Stimulated activated CD4-positive, alpha-beta T cell treated with anti-CD3 and anti-CD28 coated beads, Interleukin-2, amount 100 ng/mL, for 48 hours (primary cell): ENCODE results near the gene PLEKHA7.
"Not testable (repeated sequence)": the region's sequence is repeated elsewhere in the genome, so short reads cannot be mapped to it uniquely, and the experiment has no call there.

Experiments
- DNase-seq, 2 donors: peaks; one replicate each; pipeline ENCODE4 v3.0.0-alpha.2; 2020

The PLEKHA7 gene

DNA sequence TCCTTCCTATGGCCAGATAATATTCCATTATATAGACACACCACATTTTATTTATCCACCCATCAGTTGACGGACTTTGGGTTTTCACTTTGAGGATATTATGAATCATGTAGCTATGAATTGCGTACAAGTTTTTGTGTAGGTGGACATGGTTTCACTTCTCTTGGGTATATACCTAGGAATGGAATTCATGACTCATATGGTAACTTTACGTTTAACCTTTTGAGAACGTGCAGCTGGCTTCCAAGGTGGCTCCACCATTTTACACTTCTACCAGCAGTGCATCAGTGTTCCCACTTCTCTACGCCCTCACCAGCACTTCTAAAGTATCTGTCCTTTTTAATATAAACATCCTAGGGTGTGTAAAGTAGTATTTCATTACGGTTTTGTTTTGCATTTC is 112.0 kb downstream of the PLEKHA7 start:
- DNase-seq: peak; percentile 28 to 34

DNA sequence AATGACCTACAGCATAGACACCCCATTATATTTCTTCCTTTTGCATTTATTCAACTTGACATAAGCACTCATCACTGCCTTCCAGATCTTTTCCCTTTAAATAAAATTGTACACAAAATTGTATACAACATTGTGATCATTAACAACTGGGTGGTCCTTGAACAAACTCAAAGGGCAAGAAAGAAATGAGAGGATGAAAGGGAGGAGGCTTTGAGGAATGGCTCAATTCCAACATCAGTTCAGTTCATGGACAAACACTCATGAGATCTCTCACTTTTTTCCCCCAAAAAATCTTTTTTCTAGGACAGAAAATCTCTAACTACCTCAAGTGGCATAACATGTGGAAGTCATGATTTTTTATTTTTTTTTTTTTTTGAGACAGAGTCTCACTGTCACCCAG is 113.7 kb downstream of the PLEKHA7 start:
- no peak for DNase-seq

DNA sequence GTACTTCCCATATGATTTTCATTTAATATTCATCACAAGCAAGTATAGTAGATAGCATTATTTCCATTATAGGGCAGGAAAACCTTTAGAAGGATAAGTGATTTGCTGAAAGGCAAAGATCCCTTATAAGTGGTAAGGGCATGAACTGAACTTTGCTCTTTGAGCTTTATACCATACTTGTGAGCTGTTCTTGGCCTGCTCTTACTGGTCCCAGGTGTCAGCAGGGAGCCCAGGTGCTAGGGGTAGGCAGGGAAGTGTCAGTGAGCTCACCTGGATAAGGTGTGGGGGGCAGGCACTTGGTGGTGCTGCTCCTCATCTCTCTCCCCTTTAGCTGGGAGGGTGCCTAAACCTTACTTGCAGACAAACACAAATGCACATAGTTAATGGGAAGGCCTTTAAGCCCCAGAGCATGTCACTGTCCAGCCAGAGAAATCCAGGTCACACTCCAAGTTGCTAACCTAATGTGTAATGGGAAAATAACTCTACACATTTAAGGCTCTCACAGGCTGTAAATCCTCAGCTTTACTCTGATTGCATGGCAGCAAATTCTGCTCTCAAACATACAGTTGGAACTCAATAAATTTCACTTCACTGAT is 114.4 kb downstream of the PLEKHA7 start:
- no peak for DNase-seq

DNA sequence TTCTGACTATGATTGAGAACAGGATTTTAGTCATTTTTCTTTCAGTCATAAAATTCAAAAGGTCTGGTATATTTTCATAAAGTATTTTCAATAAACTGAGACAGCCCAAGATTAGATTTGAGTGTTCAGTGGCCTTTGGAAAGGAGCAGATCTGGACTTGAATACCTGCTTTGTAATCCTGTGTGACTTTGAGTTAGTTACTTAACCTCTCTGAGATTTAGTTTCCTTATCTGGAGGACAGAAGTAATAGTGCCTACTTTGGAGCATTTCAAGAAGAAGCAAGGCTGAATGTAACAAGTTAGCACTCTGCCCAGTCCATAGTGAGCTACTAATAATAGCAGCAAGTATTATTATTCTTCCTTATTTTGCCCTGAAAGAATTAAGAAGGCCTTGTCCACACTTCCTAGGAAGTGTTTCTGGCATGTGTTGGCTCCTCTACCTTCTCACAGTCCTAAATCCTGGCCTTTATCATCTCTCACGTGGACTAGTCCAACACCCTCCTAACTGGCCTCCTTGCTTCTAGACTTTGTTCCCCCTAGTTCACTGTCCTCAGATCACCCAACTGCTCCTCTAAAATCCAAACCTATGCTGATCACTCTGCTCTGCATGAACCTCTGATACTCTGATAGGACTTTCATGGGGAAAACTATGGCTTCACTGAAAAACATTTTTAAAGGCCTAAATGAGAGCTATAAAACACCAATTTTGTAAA is 115.8 kb downstream of the PLEKHA7 start:
- no peak for DNase-seq

DNA sequence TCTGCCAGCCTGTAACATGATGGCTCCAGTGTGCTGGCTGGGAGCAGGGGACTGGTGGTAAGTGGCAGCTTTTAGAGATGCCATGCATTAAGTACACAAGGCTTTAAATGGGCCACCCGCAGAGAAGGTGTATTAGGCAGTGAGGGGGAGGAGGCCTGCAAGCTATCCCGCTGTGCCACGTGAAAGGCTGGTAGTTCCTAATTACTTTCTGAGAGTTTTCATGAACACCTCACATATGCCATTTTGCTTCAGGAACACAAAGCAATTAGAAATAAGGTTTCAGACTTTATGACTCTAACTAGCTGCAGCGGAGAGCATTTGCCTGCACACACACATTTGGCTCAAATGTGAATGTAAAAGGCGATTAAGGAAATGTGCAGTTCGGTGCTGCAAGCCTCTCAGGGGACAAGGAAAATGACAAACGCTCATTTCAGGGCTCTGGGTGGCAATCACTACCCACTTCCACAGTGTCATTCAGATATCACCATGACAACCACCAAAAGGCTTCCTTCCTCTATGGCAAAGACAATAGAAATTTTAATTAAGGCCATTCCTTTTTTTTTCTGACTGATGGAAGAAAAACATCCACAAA is 116.6 kb downstream of the PLEKHA7 start:
- no peak for DNase-seq

DNA sequence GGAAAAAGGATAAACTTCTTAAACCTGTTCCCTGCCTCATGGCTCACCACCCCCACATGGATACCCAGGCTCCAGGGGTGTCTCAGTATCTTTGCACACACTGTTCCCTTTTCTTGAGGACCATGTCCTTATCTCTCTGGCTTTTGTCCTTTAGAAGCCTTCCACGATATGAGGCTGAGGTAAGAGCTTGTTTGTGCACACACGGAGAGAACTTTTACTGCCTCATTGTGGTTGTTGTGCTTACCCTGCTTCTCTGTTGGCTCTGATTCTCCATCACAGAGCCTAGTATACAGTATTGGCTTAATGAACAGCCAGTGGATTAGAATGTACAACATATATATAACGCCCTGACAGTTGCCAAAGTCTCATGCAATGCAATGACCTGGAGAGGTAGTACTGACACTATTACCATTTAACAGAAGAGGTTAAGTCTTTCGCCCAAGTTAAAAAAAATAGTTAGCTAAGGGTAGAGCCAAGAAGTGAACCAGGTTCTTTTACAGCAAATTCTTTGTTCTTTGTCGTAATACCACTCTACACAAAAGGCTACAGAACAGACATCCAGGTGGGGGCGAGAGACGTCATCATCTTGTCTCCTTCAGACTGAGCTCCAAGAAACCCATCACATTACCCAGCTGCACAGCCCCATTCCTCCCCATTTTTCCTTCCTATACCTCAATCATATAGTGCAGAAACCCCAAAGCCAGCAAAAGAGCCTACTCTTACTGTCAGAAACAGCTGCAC is 117.3 kb downstream of the PLEKHA7 start:
- DNase-seq: no peak

DNA sequence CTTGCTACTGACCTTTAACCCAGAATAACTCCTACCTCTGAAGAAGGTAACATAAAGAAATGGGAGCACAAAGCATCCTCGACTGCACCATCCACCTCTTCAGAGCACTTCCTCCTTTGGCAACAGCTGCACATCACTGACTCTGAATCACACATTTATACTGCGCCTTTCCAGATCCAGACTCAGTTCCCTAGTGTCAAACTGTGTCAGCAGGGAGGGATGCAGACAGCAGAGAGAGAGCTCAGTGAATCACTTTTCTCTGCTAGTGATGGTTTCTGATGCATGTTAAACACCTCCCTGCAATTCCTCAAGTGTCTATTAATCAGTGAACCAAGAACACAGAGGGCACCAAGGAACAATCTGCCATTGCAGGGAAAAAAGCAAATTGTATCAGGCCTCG is 118.9 kb downstream of the PLEKHA7 start:
- no peak for DNase-seq

DNA sequence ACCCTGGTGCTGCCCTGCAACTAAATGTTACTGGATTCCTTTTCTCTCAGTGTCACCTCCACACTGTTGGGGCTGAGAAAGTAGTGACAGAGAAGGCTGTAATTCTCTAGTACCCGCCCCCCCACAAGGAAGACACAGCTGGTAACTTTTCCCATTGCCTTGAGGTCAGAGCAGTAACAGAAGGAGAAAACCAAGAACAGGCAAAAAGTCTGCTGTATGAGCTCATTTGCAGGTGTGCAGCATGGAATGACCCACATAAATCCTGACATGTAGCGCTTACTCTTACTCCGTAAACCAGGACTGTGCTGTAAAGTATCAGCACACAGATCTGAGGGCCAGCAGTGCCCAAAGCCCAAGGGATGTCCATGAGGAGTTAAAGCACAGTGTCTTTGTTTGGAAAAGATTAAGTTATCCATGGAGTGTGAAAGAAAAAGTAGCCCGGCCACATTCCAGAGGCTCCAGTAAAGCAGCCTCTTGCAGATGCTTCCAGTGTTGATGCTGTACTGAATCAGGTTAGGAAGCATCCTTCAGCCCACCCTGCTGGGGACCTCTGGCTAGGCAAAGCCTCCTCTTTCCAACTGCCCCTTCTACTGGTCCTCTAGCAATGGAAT is 120.7 kb downstream of the PLEKHA7 start:
- DNase-seq: no peak

DNA sequence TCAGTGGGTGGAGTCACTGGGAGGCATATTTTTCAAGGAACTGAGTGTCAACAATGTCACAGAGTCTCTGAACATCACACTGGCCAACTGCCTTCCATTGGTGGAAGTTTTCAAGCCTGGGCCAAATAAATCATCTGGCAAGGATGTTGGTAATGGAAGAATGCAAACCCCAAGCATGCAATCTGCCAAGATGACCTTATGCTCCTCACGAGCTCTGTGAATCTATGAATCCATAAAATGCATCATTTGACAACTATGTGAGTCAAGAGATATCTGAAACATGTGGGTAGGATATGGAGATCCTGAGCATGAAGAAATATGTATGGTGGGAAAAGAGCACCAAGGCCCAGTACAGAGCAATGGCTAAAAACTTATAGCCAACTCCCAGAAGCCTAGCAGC is 122.2 kb downstream of the PLEKHA7 start:
- no peak for DNase-seq

DNA sequence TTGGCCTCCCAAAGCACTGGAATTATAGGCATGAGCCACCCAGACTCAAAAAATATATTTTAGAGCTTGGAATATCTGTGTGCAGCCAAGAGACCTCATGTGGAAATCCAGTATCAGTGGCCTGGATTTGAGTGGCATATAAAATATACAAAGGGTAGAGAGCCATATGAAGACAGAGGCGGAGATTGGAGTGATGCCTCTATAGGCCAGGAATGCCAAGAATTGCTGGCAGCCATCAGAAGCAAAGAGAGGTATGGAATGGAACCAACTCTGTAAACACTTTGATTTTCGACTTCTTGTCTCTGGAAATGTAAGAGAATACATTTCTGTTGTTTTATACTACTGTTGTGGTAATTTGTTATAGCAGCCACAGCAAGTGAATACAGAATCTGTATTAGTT is 123.0 kb downstream of the PLEKHA7 start:
- DNase-seq: no peak

DNA sequence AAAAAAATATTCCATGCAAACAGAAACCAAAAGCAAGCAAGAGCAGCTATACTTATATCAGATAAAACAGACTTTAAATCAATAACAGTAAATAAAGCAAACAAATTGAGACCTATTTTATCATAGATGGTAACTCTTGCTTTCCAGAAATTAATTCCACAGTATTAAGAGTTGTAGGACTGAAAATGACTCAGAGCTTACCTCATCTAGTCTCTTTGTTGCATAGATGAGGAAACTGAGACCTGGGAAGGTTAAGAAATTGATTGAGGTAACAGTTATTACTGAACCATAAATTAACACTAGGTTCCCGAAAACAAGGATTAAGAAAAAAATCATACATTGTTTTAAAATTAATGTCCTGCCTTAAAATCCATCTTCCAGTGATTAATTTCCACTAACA is 123.8 kb downstream of the PLEKHA7 start:
- DNase-seq: no peak

DNA sequence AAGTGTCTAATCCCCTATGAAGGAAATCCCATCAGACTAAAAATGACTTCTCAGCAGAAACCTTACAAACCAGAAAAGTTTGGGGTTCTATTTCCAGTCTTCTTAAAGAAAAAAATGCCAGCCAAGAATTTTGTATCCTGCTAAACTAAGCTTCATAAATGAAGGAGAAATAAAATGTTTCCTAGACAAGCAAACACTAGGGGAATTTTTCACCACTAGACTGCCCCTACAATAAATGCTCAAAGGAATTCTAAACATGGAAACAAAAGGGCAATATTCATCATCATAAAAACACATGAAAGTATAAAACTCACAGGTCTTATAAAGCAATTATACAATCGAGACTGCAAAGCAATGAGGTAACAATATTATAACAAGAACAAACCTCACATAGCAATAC is 124.3 kb downstream of the PLEKHA7 start:
- DNase-seq: no peak

DNA sequence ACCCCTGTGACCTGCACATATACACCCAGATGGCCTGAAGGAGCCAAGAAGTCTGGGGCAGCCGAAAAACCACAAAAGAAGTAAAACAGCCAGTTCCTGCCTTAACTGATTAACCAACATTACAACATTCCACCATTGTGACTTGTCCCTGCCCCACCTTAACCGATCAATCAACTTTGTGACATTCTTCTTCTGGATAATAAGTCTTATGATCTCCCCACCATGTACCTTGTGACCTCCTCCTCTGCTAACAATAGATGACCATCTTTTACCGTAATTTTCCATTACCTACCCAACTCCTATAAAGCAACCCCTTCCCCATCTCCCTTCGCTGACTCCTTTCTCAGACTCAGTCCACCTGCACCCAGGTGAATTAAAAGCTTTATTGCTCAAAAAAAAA is 125.2 kb downstream of the PLEKHA7 start:
- not testable (repeated sequence) for DNase-seq

DNA sequence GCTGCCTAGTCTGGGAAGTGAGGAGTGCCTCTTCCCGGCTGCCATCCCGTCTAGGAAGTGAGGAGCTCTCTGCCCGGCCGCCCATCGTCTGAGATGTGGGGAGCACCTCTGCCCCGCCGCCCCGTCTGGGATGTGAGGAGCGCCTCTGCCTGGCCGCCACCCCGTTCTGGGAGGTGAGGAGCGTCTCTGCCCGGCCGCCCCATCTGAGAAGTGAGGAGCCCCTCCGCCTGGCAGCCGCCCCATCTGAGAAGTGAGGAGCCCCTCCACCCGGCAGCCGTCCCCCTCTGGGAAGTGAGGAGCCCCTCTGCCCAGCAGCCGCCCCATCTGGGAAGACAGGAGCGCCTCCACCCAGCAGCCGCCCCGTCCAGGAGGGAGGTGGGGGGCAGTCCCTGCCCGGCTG is 126.3 kb downstream of the PLEKHA7 start:
- not testable (repeated sequence) for DNase-seq

DNA sequence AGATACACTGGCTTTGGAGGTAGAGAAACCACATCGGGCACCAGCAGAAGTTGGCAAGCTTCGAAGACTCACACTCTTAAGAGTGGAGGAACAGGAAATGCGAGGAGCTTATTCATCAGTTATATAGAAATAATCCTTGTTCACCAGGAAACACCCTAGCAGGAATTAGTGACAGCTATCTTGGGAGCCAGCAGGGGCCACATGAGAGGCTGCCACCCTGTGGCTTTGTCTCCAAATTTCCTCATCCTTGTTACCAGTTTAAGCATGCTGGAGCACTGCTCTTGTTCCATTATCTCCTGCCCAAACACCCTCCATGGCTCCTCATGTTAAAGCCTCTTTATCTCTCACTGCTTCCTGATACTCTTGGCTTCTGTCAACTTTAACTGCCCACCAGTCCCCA is 131.0 kb downstream of the PLEKHA7 start:
- DNase-seq: no peak

DNA sequence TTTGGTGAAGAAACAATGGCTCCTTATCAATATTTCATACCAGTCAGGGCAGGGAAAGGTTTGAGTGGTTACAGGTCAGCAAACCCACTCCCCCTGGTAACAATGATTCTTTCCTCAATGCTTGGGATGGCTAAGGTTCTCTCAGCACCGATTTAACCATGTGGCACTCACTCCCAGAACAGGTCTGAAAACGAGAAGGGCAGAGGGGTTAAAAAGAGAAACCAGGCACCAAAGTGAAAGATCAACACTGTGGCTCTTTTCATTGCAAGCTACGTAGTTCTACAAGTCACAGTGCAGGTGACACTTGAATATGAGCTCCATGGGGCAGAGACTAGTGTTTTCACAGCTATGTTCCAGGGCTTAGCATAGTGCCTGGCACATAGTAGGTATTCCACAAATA is 132.4 kb downstream of the PLEKHA7 start:
- DNase-seq: no peak

DNA sequence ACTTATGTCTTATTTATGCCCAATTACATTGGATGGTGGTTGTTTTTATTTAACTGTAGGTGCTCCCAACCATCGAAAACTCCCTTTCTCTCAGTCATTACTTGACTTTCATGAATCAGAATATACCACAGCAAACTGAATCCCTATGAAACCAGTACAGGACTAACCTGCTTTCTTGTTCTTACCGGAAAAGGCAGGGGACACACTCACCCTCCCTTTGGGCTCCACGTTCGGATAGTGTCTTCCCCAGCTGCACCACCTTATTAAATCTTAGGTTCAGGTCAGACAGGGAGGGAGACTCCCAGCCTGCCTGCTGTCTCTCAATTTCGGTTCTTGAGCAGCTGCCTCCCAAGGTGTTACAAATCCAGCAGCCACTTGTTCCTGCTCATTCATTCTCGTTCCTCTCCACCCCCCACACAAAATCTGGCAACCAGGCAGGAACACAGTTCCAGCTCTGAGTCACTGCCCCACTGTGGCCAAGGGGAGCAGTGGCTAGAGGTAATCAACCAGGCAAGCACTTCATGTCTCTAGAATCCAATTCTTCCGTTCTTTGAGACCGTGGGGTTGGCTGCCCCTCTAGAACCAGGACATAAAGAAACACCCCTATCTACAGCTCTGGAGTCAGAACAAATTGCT is 133.0 kb downstream of the PLEKHA7 start:
- no peak for DNase-seq

DNA sequence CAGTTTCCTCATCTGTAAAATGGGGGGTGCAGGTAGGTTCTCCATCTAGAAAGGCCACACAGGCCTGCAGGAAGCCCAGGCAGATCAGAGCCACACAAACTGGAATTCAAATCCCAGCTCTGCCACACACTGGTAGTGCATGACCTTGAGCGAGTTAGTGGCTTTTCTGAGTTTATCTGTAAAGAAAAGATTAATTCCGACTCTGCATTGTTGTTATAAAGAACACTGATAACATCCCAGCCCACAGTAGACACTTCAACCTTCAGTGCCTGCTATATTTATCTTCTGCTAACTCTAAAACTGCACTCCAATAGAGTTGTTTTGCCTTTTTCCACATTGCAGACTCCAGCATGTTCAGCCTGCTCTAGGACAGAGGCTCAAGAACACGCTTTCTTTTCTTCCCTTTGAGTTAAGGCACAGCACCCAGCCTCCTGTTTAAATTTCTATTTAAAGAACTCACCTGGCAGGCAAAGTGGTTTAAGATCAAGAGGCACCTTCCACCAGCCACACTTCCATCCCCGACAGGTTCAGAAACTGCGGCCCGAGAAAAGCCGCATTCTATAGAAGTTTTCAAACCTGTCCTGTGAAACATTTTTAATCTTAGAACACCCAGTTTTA is 133.9 kb downstream of the PLEKHA7 start:
- DNase-seq: no peak

DNA sequence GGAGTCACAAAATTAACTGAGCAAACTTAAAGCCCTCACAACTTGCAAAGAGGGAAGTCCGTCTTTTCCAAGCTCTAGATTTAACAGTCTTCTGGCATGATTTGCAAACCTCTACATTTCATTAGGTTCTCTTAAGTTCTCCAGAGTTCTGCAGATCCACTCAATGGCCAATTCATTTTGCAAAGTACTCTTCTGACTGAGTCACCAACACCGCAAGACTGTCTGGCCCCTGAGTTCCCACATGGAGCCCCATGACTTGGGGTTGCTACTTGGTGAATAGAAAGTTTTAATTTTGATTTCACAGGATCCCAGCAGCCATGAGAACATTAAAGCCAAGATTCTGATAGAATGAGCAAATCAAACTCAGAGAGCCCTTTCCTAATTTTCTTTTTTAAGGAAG is 134.5 kb downstream of the PLEKHA7 start:
- no peak for DNase-seq

DNA sequence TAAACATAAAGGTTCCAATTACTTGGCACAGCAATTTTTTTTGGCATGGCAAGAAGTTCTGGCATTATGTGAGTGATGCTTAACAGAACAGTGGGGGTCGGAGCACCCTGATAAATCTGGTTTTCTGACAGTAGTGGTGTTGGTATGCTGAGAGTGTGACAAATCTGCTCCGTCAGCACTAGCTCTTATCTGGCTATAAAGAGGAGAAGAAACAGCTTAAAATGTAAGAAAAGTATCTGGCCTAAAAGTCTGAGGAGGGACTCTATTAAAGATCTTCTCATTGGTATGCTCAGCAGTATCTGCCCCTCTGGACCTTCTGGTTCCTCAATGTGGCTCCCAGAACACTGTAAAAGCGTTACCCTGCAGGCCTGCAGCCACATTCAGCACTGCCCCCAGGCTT is 137.4 kb downstream of the PLEKHA7 start:
- DNase-seq: no peak

DNA sequence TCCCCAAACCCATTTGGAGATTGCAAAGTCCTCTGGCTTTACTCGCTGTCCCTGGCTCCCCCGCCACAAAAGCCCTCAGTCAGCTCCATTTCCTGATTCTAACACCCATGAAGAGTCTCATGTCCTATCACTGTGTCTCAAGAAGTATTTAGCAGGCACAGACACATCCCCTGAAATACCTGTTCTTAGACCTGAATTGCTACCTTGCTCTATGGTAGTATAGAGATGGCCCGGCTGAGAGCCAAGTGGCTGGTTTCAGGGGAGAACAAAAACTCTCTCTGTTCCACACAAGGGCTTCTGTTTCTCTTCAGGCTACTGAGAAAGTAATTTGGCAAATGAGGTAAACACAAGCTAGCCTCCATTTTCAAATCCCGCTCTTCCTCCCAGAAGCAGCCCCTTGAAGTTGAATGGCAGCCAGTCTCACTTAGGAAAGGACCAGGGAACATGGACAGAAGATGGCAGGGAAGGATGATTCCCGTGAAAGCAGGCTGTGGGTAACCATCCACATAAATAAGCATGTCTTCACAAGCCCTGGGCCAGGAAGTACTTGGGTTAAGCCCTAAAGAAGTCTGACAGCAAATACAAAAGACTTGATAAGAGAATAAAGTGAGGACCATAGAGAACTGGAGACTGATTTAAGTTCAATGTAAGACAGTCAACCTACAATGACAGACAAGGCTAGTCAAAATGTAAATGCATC is 138.0 kb downstream of the PLEKHA7 start:
- no peak for DNase-seq
